LHCN-M2 (cell line): ENCODE results near the gene ALLC. TPM values are rescaled to one million over a fixed set of nuclear protein-coding genes. Genes with fewer than 3 reads are reported as not detected.
A peak's percentile ranks its signal among the peaks of the same experiment; 100 is the strongest.
"Not testable (repeated sequence)": the region's sequence is repeated elsewhere in the genome, so short reads cannot be mapped to it uniquely, and the experiment has no call there.

Source experiments
- DNase-seq: peaks from one replicate; pipeline ENCODE4 v3.0.0-alpha.2; 2012; ENCODE audit warnings: low read depth
- total RNA-seq: library from RNA; depleted of rRNA; stranded (reverse); fragments of >200 nt; gene quantifications from 2 replicates; pipeline ENCODE4 v1.2.3, GENCODE V29; 2014

Gene ALLC
- total RNA-seq, 1 experiment from 2014 or later, result not detected

GRCh38 chr2:3654011-3654410 lies 4.0 kb upstream of the ALLC start:
- no peak for DNase-seq

DNA sequence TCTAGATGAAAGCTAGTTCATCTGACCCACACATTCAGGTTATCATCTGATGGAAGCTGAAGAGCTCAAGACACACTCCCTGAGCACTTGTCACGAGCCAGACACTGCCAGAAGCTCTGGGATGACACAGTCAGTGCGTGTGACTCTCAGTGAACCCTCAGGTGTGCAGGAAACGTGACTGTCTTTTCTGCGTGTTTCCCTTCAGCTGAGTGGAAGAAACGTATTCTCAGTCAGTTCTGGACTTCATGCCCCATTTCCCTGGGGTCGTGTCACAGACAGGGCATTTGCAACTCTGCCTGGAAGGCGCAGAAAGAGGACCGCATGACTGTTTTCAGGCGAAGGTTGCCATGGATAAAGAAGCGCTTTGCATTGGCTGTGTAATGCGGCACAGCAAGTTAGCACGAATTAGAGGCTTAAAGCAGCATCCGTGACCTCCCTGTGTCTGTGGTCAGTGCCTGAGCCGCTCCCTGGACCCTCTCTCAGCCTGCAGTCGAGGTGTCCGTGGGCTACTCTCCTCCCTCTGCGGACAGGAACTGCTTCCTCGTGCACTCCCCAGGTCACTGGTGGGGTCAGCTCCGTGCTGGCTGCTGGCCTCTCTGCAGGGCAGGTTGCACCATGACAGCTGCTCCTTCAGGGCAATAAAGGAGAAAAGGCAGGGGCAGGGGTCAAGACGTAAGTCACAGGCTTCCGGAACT lies 3.3 kb upstream of the ALLC start:
- DNase-seq, result no peak

DNA sequence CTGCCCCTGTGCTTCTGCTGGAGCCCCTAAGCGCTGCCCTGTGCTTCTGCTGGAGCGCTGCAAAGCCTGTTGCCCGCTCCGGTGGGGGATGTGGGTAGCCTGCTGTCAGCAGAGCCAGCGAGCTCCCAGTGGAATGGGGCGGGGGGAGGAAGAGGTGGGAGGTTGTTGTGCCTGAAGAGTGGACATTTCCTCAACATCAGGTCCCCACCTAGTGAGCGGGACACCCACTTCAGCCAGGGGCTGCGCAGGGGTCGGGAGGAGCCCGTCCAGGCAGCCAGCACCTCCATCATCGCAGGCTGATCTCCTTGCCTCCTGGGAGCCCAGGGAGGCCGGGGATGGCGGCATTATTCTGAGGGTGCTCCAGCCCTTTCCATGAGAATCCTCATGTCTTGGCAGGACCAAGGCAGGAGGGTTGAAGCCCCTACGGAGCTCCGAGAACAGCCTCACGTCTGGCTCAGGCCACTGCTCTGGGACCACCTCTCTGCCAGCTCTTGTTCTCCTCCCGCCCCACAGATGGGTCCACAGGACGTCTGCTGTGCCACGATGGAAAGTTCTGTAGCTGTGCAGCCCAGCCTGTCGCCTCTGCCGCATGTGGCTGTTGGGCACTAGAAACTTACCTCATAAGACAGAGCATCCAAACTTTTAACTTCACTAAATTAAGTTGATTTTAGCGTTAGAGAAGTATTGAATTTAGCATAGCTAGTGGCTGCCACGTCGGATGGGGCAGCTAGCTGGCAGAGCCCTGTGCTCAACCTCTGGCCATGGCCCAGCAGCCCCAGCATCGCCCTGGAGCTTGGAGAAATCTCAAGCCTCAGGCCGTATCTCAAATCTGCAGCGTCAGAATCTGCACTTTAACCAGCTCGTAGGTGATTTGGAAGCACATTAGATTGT lies 1.9 kb upstream of the ALLC start:
- DNase-seq, result no peak

DNA sequence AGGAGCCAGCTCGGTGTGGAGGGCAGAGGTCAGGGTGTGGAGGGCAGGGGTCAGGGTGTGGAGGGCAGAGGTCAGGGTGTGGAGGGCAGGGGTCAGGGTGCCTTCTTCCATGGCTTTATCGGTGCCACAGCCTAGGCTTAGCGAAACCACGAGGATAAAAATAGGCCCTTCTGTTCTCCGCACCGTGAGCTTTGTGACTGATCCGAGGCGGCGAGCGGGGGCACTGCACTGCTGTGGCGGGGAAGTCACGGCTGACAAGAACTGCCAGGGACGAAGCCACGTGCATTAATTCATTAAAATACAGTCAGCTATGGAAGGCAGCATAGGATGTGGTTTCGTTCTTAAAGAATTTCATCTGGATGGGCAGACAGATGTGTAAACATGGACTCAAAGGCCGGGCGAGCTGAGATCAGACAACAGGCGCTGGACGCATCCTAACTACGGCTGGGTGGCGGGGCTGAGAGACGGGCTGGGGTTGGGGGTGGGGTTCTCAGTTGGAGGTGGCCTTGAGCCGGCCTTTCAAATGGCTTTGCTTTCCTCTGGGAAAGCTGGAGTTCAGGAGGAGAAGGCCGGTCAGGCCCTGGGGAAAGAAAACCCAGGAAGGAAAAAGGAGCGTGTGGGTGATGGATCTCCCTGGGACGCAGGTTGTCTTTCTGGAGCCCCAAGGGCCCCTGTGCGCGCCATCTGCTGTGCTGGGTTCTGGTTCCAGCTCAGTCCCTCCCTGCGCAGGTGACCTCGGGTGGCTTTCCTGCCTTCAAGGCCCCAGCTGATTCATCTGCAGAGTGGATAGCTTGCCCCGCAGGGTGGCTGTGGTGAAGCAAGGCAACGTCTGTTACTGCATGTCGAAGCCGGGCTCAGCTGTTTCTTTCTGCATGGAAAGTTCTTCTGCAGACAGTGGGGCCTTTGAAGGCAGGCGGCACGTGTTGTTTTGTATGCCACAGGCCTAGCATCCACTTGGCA lies 958 bp upstream of the ALLC start:
- no peak for DNase-seq

- peak; percentile 34 for DNase-seq
These were observed 1.7 kb downstream of the ALLC start for GRCh38 chr2:3659447-3660432.

DNA sequence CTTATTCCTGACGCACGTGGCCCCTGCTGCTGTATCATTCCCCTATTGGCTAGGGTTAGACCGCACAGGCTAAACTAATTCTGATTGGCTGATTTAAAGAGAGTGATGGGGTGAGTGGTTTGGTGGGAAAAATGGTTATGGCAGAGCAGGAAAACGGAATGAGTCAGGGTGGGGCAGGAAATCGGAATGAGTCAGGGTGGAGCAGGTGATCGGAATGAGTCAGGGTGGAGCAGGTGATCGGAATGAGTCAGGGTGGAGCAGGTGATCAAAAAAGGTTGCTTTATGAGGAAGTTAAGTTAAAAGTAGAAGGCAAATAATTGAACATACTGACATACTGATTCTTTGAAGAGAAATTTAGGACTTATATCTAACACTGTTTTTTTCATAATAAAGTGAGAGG lies 2.6 kb downstream of the ALLC start:
- DNase-seq, result not testable (repeated sequence)

DNA sequence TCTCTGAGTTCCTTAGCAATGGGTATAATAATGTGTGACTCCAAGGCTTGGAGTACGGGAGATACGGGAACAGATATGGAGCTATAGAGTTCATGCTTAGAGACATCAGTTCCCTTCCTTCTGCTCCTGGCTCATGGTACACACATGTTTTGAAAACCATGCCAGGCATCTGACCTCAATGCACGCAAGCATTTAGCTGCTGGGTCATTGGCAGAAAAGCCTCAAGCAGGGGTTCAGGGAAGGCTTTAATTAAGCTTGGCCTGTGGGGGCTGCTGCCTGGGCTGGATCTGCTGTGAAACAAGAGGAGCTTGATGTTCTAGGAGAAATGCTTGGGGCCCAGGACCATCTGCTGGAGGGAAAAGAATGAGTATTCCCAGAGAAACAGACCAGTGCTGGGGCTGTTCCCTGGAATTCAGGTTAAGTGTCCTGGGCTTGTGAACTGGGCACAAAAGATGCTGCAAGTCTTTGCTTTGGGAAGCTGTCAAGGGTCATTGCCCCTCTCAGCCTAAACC lies 3.2 kb downstream of the ALLC start:
- no peak for DNase-seq

GRCh38 chr2:3662239-3662638 lies 4.2 kb downstream of the ALLC start:
- DNase-seq, result no peak

DNA sequence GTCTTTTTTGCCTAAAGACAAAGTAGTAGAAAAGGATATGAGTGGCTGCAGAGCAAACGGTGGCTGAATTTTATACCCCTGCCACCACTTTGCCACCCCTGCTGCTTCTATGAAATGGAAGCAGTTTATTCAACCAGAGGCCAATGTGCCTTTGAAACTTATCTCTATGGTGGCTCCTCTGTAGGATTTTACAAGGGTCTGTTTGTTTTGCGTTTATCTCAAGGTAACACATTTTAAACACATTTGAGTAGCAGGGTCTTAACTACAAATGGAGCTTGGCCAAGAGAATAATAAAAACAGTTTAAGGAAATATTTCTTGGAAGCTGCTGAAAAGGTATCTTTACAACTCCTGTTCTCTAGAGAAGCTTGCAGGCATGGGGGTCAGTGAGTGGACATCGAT lies 6.1 kb downstream of the ALLC start:
- DNase-seq, result no peak

GRCh38 chr2:3664925-3665324 lies 6.9 kb downstream of the ALLC start:
- no peak for DNase-seq

DNA sequence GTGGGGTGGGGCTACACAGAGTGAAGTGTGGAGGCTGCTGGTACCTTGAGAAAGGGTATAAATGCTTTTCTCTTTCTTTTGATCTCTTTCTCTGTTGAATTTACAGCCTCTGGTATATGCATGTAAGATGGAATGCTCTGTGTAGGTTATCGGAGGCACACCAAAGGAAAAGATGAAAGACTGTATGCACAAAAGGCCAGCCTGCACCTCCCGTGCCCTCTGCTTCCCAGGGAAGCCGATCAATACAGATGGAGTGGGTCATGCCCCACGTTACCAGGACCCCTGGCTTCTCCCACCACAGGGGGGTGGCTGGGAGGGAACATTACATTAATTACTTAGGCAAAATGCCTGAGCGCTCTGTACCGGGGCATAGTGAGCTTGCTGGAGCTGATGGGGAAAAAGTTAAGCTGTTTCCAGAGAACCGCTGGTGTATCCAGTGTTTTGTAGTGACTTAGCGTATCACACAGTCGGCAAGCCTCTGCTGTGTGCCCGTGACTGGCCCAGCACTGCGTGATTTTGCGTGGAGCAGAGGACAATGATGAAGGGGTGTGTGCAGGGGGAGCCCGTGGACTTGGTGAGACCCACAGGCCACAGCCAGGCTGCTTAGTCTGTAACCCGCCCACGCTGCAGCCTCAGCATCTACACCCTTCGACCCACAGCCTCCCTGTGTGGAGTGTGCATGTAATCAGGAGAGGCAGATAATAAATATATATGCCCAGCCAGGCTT lies 8.0 kb downstream of the ALLC start:
- DNase-seq, result no peak

- DNase-seq, result no peak
These were observed 8.6 kb downstream of the ALLC start for GRCh38 chr2:3666613-3666975.

- no peak for DNase-seq
These were observed 9.2 kb downstream of the ALLC start for GRCh38 chr2:3667151-3667631.

DNA sequence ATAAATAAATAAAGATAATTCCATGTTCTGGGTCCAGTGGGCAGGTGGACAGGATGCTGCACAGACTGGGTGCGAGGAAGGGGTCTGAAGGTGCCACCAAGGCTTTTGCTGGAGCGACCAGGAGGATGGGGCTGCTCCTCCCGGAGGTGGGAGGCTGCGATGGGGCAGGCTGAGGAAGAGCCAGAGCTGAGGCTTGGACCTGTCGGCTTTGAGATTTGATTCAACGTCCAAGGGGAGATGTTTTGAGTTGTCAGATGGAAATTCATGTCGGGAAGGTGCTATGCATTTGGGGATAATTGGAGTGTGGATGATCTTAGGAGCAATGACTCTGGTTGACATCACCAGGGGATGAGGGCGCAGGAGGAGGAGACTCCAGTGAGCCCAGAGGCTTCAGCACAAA lies 11.7 kb downstream of the ALLC start:
- DNase-seq, result no peak

GRCh38 chr2:3670376-3670775 lies 12.4 kb downstream of the ALLC start:
- DNase-seq, result no peak

GRCh38 chr2:3670941-3671340 lies 12.9 kb downstream of the ALLC start:
- DNase-seq, result no peak

GRCh38 chr2:3672861-3673678 lies 15.1 kb downstream of the ALLC start:
- no peak for DNase-seq

DNA sequence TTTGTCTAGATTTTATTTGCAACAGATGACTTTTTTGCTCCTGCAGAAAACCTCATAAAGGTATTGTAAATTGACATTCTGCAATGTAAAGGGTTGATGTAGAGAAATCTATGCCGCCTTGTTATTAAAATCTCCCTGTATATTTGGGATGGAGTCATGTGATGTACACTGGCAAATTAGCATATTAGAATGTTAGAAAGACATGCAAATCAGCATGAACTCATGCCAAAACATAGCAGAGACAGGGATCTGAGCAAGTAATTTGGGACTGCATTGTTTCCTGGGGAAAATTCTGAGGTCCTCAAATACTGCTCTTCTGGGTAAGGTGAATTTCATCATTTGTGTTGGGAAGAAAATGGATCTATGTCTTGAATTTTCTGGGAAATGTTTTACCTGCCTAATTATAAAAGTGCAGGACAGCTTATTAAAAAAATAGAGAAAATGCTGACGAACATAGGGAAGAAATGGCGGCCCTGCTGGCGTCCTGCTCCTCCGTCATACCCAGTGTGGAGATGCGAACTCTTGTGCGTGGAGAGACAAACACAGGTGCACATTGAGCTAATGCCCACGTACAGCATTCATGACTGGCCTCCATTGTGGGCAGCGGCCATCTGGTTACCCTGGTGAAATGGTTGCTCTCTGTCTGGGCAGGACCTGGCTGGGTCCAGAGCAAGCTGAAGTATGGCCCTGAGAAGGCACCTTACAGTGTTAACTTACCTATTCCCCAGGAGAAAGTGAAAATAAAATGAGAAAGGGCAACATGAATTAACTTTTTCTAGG lies 16.3 kb downstream of the ALLC start:
- DNase-seq, result no peak
